Activated naive CD4-positive, alpha-beta T cell treated with anti-CD3 and anti-CD28 coated beads, Interleukin-2, amount 10 ng/mL, durations not matched to agents 7 days and 5 days (primary cell): Measurements from ENCODE around the gene GAB3.

ENCODE experiments used
- CTCF ChIA-PET: fragments of 350-600 bp; sonication (Branson Sonifier 250); formaldehyde crosslinking; loops from one replicate; lab custom pipeline; 2021; ENCODE audit warnings: antibody characterized with exemption; lab: Charles Lee
- DNase-seq: peaks from one replicate; pipeline ENCODE4 v3.0.0-alpha.2; 2020
- H3K27ac Mint-ChIP-seq: one replicate; pipeline ENCODE4 v1.8.0; 2021; ENCODE audit warnings: mild to moderate bottlenecking, moderate library complexity, mixed read lengths
- H3K27me3 Mint-ChIP-seq: one replicate; pipeline ENCODE4 v1.8.0; 2021; ENCODE audit warnings: mild to moderate bottlenecking, mixed read lengths
- H3K36me3 Mint-ChIP-seq: one replicate; pipeline ENCODE4 v1.8.0; 2021; ENCODE audit warnings: mixed read lengths
- H3K4me1 Mint-ChIP-seq: one replicate; pipeline ENCODE4 v1.8.0; 2021; ENCODE audit warnings: mixed read lengths
- H3K4me3 Mint-ChIP-seq: one replicate; pipeline ENCODE4 v1.8.0; 2021; ENCODE audit warnings: mild to moderate bottlenecking, moderate library complexity, mixed read lengths
- H3K9me3 Mint-ChIP-seq: one replicate; pipeline ENCODE4 v1.8.0; 2021; ENCODE audit warnings: mixed read lengths

GAB3 gene

GRCh38 chrX:154750301-154751202 lies at the start of gene GAB3:
TSS of gene GAB3 (minus strand) at chrX:154751077. CDS start at chrX:154751025, 52 bp downstream.
- peaks cover 8% of the 10 kb centered on the region for H3K27me3 Mint-ChIP-seq
- H3K4me1 Mint-ChIP-seq, result peaks cover 23% of the 10 kb centered on the region
- CTCF ChIA-PET, result interaction anchor here (1.0 to 5.3 kb wide), 7 partner anchors 12 to 158 kb away, joined by 3 to 65 read pairs (median 11); partner anchors contain the start of gene DKC1
- H3K27ac Mint-ChIP-seq, result peak within 1 kb of the TSS; percentile 64
- DNase-seq, result peak; percentile 61
- no peaks in the 10 kb centered on the region for H3K9me3 Mint-ChIP-seq
- no peaks in the 10 kb centered on the region for H3K36me3 Mint-ChIP-seq
- H3K4me3 Mint-ChIP-seq, result peak within 1 kb of the TSS; percentile 71

GRCh38 chrX:154799556-154800348 lies 48.9 kb upstream of the GAB3 start:
- H3K36me3 Mint-ChIP-seq, result peaks cover 3% of the 10 kb centered on the region
- no peaks in the 10 kb centered on the region for H3K27me3 Mint-ChIP-seq
- H3K4me3 Mint-ChIP-seq, result peak overlapping the region; percentile 19
- peaks cover 81% of the 10 kb centered on the region for H3K4me1 Mint-ChIP-seq
- CTCF ChIA-PET, result no interaction called here
- peak overlapping the region; percentile 88 for H3K27ac Mint-ChIP-seq
- DNase-seq, result no peak
- H3K9me3 Mint-ChIP-seq, result no peaks in the 10 kb centered on the region

GRCh38 chrX:154797006-154797405 lies 46.1 kb upstream of the GAB3 start:
- peaks cover 60% of the 10 kb centered on the region for H3K4me1 Mint-ChIP-seq
- no peak overlapping the region for H3K27ac Mint-ChIP-seq
- H3K27me3 Mint-ChIP-seq, result no peaks in the 10 kb centered on the region
- H3K9me3 Mint-ChIP-seq, result no peaks in the 10 kb centered on the region
- no peak overlapping the region for H3K4me3 Mint-ChIP-seq
- no peak for DNase-seq
- peaks cover 6% of the 10 kb centered on the region for H3K36me3 Mint-ChIP-seq
- CTCF ChIA-PET, result no interaction called here

GRCh38 chrX:154795016-154795415 lies 44.1 kb upstream of the GAB3 start:
- Mint-ChIP-seq H3K9me3 (no peaks in the 10 kb centered on the region), H3K4me1 (peaks cover 44% of the 10 kb centered on the region), H3K36me3 (peaks cover 16% of the 10 kb centered on the region), H3K27ac (no peak overlapping the region), H3K27me3 (no peaks in the 10 kb centered on the region), H3K4me3 (no peak overlapping the region)
- DNase-seq, result no peak
- CTCF ChIA-PET, result interaction anchor here (0.6 kb wide), 1 partner anchor 122 kb away, joined by 3 read pairs; no protein-coding TSS in a partner anchor

- Mint-ChIP-seq H3K4me1 (peaks cover 29% of the 10 kb centered on the region), H3K36me3 (peaks cover 21% of the 10 kb centered on the region), H3K27ac (no peak overlapping the region), H3K9me3 (no peaks in the 10 kb centered on the region), H3K27me3 (no peaks in the 10 kb centered on the region), H3K4me3 (no peak overlapping the region)
- CTCF ChIA-PET, result no interaction called here
- no peak for DNase-seq
Observed at GRCh38 chrX:154793084-154793795, 42.4 kb upstream of the GAB3 start.

GRCh38 chrX:154791939-154792338 lies 41.1 kb upstream of the GAB3 start:
- no peak for DNase-seq
- no peak overlapping the region for H3K4me3 Mint-ChIP-seq
- H3K9me3 Mint-ChIP-seq, result no peaks in the 10 kb centered on the region
- peaks cover 23% of the 10 kb centered on the region for H3K36me3 Mint-ChIP-seq
- no peaks in the 10 kb centered on the region for H3K27me3 Mint-ChIP-seq
- peaks cover 18% of the 10 kb centered on the region for H3K4me1 Mint-ChIP-seq
- no peak overlapping the region for H3K27ac Mint-ChIP-seq
- CTCF ChIA-PET, result no interaction called here

- no peak for DNase-seq
- CTCF ChIA-PET, result no interaction called here
Observed at GRCh38 chrX:154791467-154791866, 40.6 kb upstream of the GAB3 start.

GRCh38 chrX:154785716-154786115 lies 34.8 kb upstream of the GAB3 start:
- Mint-ChIP-seq H3K27ac (no peak overlapping the region), H3K4me1 (peaks cover 35% of the 10 kb centered on the region), H3K4me3 (no peak overlapping the region), H3K27me3 (no peaks in the 10 kb centered on the region), H3K9me3 (no peaks in the 10 kb centered on the region), H3K36me3 (peaks cover 45% of the 10 kb centered on the region)
- DNase-seq, result no peak
- CTCF ChIA-PET, result no interaction called here

More at GRCh38 chrX:154791467-154791866, 40.6 kb upstream of the GAB3 start:
- Mint-ChIP-seq H3K9me3 (no peaks in the 10 kb centered on the region), H3K27ac (no peak overlapping the region), H3K36me3 (peaks cover 24% of the 10 kb centered on the region), H3K27me3 (no peaks in the 10 kb centered on the region), H3K4me3 (no peak overlapping the region), H3K4me1 (peaks cover 14% of the 10 kb centered on the region)

GRCh38 chrX:154784149-154784995 lies 33.5 kb upstream of the GAB3 start:
- CTCF ChIA-PET, result no interaction called here
- Mint-ChIP-seq H3K36me3 (peaks cover 39% of the 10 kb centered on the region), H3K4me3 (peak overlapping the region; percentile 46), H3K9me3 (no peaks in the 10 kb centered on the region), H3K27ac (peak overlapping the region; percentile 75), H3K27me3 (no peaks in the 10 kb centered on the region), H3K4me1 (peaks cover 35% of the 10 kb centered on the region)
- DNase-seq, result no peak

- CTCF ChIA-PET, result no interaction called here
- Mint-ChIP-seq H3K9me3 (no peaks in the 10 kb centered on the region), H3K36me3 (peaks cover 48% of the 10 kb centered on the region), H3K4me1 (peaks cover 34% of the 10 kb centered on the region), H3K27ac (no peak overlapping the region), H3K27me3 (no peaks in the 10 kb centered on the region), H3K4me3 (no peak overlapping the region)
- no peak for DNase-seq
Observed at GRCh38 chrX:154780968-154781367, 30.1 kb upstream of the GAB3 start.

GRCh38 chrX:154779261-154779660 lies 28.4 kb upstream of the GAB3 start:
- CTCF ChIA-PET, result no interaction called here
- H3K9me3 Mint-ChIP-seq, result no peaks in the 10 kb centered on the region
- H3K36me3 Mint-ChIP-seq, result peaks cover 46% of the 10 kb centered on the region
- no peak for DNase-seq
- no peak overlapping the region for H3K4me3 Mint-ChIP-seq
- H3K27me3 Mint-ChIP-seq, result no peaks in the 10 kb centered on the region
- peaks cover 32% of the 10 kb centered on the region for H3K4me1 Mint-ChIP-seq
- no peak overlapping the region for H3K27ac Mint-ChIP-seq

- H3K4me3 Mint-ChIP-seq, result no peak overlapping the region
- H3K27me3 Mint-ChIP-seq, result no peaks in the 10 kb centered on the region
- H3K36me3 Mint-ChIP-seq, result peaks cover 49% of the 10 kb centered on the region
- CTCF ChIA-PET, result no interaction called here
- H3K27ac Mint-ChIP-seq, result peak overlapping the region; percentile 19
- no peaks in the 10 kb centered on the region for H3K9me3 Mint-ChIP-seq
- H3K4me1 Mint-ChIP-seq, result peaks cover 25% of the 10 kb centered on the region
- no peak for DNase-seq
Observed at GRCh38 chrX:154776753-154777152, 25.9 kb upstream of the GAB3 start.
